Ecto neural progenitor cell (in vitro differentiated cells): ENCODE measurements around the gene PCK2.
"Not testable (repeated sequence)": the region's sequence is repeated elsewhere in the genome, so short reads cannot be mapped to it uniquely, and the experiment has no call there.

Experiments
- DNase-seq: peaks from one replicate; pipeline ENCODE4 v3.0.0-alpha.2; 2018; ENCODE audit warnings: low spot score

The PCK2 gene

GRCh38 chr14:24093901-24094840 is at the start of gene PCK2:
TSS of gene PCK2 (plus strand) at chr14:24094311. CDS start at chr14:24094406, 95 bp downstream.
- DNase-seq: peak; percentile 92

GRCh38 chr14:24049002-24049401 is 45.1 kb upstream of the PCK2 start:
- DNase-seq: peak; percentile 0

GRCh38 chr14:24050753-24051152 is 43.4 kb upstream of the PCK2 start:
- not testable (repeated sequence) for DNase-seq

GRCh38 chr14:24051176-24051788 is 42.8 kb upstream of the PCK2 start:
- DNase-seq: no peak

GRCh38 chr14:24051789-24052655 is 42.1 kb upstream of the PCK2 start, which contains the start of gene CARMIL3:
TSS of gene CARMIL3 (plus strand) at chr14:24052009. CDS start at chr14:24052154, 145 bp downstream.
- DNase-seq: peak; percentile 84

GRCh38 chr14:24052656-24053547 is 41.2 kb upstream of the PCK2 start:
- DNase-seq: no peak

- no peak for DNase-seq
Measured at GRCh38 chr14:24053548-24054323, 40.4 kb upstream of the PCK2 start.

- no peak for DNase-seq
Measured at GRCh38 chr14:24054324-24054641, 39.8 kb upstream of the PCK2 start.

- no peak for DNase-seq
Measured at GRCh38 chr14:24054646-24055045, 39.5 kb upstream of the PCK2 start.

- no peak for DNase-seq
Measured at GRCh38 chr14:24055971-24056799, 37.9 kb upstream of the PCK2 start.

- no peak for DNase-seq
Measured at GRCh38 chr14:24056800-24057184, 37.3 kb upstream of the PCK2 start.

- no peak for DNase-seq
Measured at GRCh38 chr14:24057271-24057670, 36.8 kb upstream of the PCK2 start.

- no peak for DNase-seq
Measured at GRCh38 chr14:24057867-24058259, 36.2 kb upstream of the PCK2 start.

GRCh38 chr14:24058260-24058950 is 35.7 kb upstream of the PCK2 start:
- DNase-seq: no peak

GRCh38 chr14:24058951-24059475 is 35.1 kb upstream of the PCK2 start:
- DNase-seq: no peak

GRCh38 chr14:24059841-24060388 is 34.2 kb upstream of the PCK2 start:
- no peak for DNase-seq

- DNase-seq: no peak
Measured at GRCh38 chr14:24060443-24060842, 33.7 kb upstream of the PCK2 start.
